Measurements from ENCODE around the gene VCP.

VCP gene

DNA sequence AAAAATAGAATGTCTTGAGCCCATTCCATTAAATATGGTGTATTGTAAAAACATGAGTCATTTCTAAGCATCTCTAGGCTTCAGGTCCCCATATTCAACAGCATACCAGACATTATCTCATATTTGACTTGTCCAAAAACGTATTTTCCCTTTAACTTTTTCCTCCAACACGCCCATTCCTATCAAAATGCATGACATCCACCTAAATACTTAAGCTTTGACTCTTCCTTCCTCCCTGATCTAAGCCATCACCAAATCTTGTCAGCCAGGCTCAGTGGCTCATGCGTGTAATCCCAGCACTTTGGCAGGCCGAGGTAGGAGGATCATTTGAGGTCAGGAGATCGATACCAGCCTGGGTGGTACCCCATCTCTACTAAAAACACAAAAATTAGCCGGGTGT lies 23.9 kb downstream of the VCP start:
- Histone ChIP-seq H3K4me1 (ENCODE audit: control insufficient read depth, insufficient read depth, low read length) (no peaks in the 10 kb centered on the region), H3K27ac (ENCODE audit: extremely low read depth, low read depth, low read length) (no peak overlapping the region), H3K4me3 (ENCODE audit: low read depth, low read length) (no peak overlapping the region), H3K36me3 (ENCODE audit: control insufficient read depth in 2 of 2, insufficient read depth in 1 of 2, low read length in 2 of 2) (peaks cover 0 to 43% of the 10 kb centered on the region in 2 experiments; a peak in 2 of 3 replicates), H3K9me3 (ENCODE audit: control insufficient read depth, insufficient read depth, low read depth, low read length) (no peaks in the 10 kb centered on the region)
- TF ChIP-seq ZNF664 (tag by site-specific recombination; IDR thresholded peaks at IDR 0.05) = no peak
- no peak for TF ChIP-seq ZIC2 (tag by site-specific recombination; IDR thresholded peaks at IDR 0.05)
- TF ChIP-seq, protein P1, sequence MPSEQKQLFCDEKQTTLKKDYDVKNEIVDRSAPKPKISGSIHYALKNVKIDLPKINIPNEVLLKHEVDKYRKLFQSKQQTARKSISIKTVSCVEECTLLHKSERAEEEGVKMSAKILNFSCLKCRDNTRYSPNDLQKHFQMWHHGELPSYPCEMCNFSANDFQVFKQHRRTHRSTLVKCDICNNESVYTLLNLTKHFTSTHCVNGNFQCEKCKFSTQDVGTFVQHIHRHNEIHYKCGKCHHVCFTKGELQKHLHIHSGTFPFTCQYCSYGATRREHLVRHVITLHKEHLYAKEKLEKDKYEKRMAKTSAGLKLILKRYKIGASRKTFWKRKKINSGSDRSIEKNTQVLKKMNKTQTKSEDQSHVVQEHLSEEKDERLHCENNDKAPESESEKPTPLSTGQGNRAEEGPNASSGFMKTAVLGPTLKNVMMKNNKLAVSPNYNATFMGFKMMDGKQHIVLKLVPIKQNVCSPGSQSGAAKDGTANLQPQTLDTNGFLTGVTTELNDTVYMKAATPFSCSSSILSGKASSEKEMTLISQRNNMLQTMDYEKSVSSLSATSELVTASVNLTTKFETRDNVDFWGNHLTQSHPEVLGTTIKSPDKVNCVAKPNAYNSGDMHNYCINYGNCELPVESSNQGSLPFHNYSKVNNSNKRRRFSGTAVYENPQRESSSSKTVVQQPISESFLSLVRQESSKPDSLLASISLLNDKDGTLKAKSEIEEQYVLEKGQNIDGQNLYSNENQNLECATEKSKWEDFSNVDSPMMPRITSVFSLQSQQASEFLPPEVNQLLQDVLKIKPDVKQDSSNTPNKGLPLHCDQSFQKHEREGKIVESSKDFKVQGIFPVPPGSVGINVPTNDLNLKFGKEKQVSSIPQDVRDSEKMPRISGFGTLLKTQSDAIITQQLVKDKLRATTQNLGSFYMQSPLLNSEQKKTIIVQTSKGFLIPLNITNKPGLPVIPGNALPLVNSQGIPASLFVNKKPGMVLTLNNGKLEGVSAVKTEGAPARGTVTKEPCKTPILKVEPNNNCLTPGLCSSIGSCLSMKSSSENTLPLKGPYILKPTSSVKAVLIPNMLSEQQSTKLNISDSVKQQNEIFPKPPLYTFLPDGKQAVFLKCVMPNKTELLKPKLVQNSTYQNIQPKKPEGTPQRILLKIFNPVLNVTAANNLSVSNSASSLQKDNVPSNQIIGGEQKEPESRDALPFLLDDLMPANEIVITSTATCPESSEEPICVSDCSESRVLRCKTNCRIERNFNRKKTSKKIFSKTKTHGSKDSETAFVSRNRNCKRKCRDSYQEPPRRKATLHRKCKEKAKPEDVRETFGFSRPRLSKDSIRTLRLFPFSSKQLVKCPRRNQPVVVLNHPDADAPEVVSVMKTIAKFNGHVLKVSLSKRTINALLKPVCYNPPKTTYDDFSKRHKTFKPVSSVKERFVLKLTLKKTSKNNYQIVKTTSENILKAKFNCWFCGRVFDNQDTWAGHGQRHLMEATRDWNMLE (tag by site-specific recombination; conservative IDR thresholded peaks at IDR 0.05; ENCODE audit: low read depth) = no peak
- no peak for TF ChIP-seq ZNF16 (tag by site-specific recombination; IDR thresholded peaks at IDR 0.05; ENCODE audit: low read depth)
- ChIA-PET POLR2A (no interaction called here), CTCF (interaction anchor here (1.3 kb wide), 1 partner anchor 149 kb away, joined by 6 read pairs; no protein-coding TSS in a partner anchor)

DNA sequence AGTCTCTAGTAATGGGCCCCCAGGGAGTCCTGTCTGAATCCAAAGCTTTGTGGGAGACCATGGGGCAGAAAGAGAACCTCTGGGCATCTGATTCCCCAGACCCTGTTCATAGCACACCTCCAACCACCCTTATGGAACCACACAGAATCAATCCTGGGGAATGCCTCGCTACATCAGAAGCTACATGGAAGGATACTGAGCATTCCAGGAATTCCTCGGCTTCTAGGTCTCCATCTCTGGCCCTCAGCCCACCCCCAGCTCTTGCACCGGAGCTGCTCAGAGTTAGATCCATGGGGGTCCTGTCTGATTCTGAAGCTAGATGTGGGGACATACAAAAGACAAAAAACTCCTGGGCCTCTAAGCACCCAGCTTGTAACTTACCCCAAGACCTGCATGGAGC lies 28.4 kb downstream of the VCP start:
- no peak overlapping the region for H3K27ac ChIP-seq (ENCODE audit: extremely low read depth, low read depth, low read length)
- peaks cover 0 to 14% of the 10 kb centered on the region in 2 experiments; a peak in 2 of 3 replicates for H3K36me3 ChIP-seq (ENCODE audit: control insufficient read depth in 2 of 2, insufficient read depth in 1 of 2, low read length in 2 of 2)
- no peaks in the 10 kb centered on the region for H3K4me1 ChIP-seq (ENCODE audit: control insufficient read depth, insufficient read depth, low read length)
- CTCF ChIA-PET = interaction anchor here (0.6 to 1.7 kb wide), 7 partner anchors 7 to 715 kb away, joined by 3 to 8 read pairs (median 3); no protein-coding TSS in a partner anchor
- POLR2A ChIA-PET = interaction anchor here (0.5 to 1.0 kb wide), 2 partner anchors 9 to 28 kb away, joined by 3 to 4 read pairs; partner anchors contain the start of gene VCP
- H3K9me3 ChIP-seq (ENCODE audit: control insufficient read depth, insufficient read depth, low read depth, low read length) = no peaks in the 10 kb centered on the region
- TF ChIP-seq GLIS1 (tag by site-specific recombination; IDR thresholded peaks at IDR 0.05) = peak; percentile 27; the same call in 1 of the 2 replicates
- TF ChIP-seq, protein P1 (tag by site-specific recombination; conservative IDR thresholded peaks at IDR 0.05; ENCODE audit: low read depth) = no peak
- H3K4me3 ChIP-seq (ENCODE audit: low read depth, low read length) = no peak overlapping the region

DNA sequence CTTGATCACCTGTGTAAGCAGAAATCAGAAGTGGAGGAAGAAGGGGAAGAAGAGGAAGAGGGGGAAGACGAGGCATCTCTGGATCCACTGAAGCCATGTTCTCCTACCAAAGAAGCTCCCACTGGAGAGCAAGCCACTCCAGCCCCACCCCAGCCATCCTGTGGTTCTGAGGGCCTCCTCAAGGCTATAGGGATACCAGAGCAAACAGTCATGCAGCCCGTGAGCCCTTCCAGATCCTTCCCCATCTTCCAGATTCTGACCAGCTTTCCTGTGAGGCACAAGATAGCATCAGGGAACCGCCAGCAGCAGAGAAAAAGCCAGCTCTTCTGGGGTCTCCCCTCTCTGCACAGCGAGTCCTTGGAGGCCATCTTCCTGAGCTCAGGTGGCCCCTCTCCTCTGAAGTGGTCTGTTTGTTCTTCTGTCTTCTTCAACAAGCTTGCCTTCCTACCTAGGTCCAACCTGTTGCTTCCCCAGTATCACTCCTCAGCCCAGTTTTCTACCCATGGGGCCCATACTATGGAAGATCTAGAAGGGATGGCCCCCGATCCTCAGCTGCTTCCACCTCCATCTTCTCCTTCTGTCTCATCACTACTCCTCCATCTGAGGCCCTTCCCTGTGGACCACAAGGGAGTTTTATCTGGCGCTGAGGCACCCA lies 29.4 kb downstream of the VCP start:
- Histone ChIP-seq H3K4me1 (ENCODE audit: control insufficient read depth, insufficient read depth, low read length) (no peaks in the 10 kb centered on the region), H3K9me3 (ENCODE audit: control insufficient read depth, insufficient read depth, low read depth, low read length) (no peaks in the 10 kb centered on the region), H3K36me3 (ENCODE audit: control insufficient read depth in 2 of 2, insufficient read depth in 1 of 2, low read length in 2 of 2) (peaks cover 0 to 9% of the 10 kb centered on the region in 2 experiments; a peak in 1 of 3 replicates), H3K4me3 (ENCODE audit: low read depth, low read length) (no peak overlapping the region), H3K27ac (ENCODE audit: extremely low read depth, low read depth, low read length) (no peak overlapping the region)
- peak; percentile 21; the same call in 1 of the 2 replicates for TF ChIP-seq GLIS1 (tag by site-specific recombination; IDR thresholded peaks at IDR 0.05)
- TF ChIP-seq SCRT1 (tag by site-specific recombination; IDR thresholded peaks at IDR 0.05; ENCODE audit: borderline replicate concordance) = peak; percentile 67; the same call in 1 of the 2 replicates
- peak; percentile 78 for TF ChIP-seq SCRT2 (tag by site-specific recombination; IDR thresholded peaks at IDR 0.05)
- TF ChIP-seq ZFP37 (tag by site-specific recombination; IDR thresholded peaks at IDR 0.05) = no peak
- TF ChIP-seq ZNF404 (tag by site-specific recombination; IDR thresholded peaks at IDR 0.05) = no peak
- POLR2A ChIA-PET = no interaction called here
- CTCF ChIA-PET = interaction anchor here (0.5 to 1.4 kb wide), 4 partner anchors 8 to 176 kb away, joined by 3 to 4 read pairs (median 3); no protein-coding TSS in a partner anchor
